HCT116 (cell line): ENCODE data around the gene SLC4A4. TPM values are rescaled to one million over a fixed set of nuclear protein-coding genes. Genes with fewer than 3 reads are reported as not detected.

Experiments
- ATAC-seq: fragments of 200-7000 bp; cut with Tn5 transposase; 2 replicates; pipeline ENCODE4 v1.9.1; 2020; ENCODE audit warnings: mild to moderate bottlenecking, moderate library complexity
- BruUV-seq: library from RNA; stranded (reverse); fragments of 400-500 nt; replicated peaks from 2 replicates; lab custom pipeline; 2021; lab: Mats Ljungman, UMichigan
- CTCF ChIA-PET: fragments of 300-600 bp; sonication (Branson Sonifier 250); formaldehyde crosslinking; loops from one replicate; lab custom pipeline; 2021; ENCODE audit warnings: antibody characterized with exemption; lab: Charles Lee
- POLR2A ChIA-PET: fragments of 300-600, 350-600 bp; sonication (Branson Sonifier 250); formaldehyde crosslinking; loops from one replicate; lab custom pipeline; 2021; ENCODE audit warnings: antibody characterized with exemption; lab: Charles Lee
- RAD21 ChIA-PET, 2 experiments: fragments of 300-600 bp; sonication (Branson Sonifier 250); formaldehyde crosslinking; loops; one replicate each; lab custom pipeline; 2023; ENCODE audit warnings: low total read pairs in 2 of 2; ENCODE audit not compliant: uncharacterized antibody in 2 of 2, unreplicated experiment in 2 of 2, low non-redundant PET in 1 of 2; lab: Charles Lee
- DNase-seq: peaks from one replicate; pipeline ENCODE4 v3.0.0-alpha.2; 2010; ENCODE audit warnings: low read depth, low spot score
- H2AFZ ChIP-seq: fragments of 200-600 bp; shearing (Covaris generic), sonication (generic); 2 replicates; pipeline ENCODE4 v1.6.1; 2017; ENCODE audit warnings: low read depth, mixed run types, mixed read lengths, antibody characterized with exemption, low read length; ENCODE audit not compliant: poor library complexity, severe bottlenecking
- H3K27ac ChIP-seq: 2 replicates; pipeline ENCODE4 v1.5.1; 2012; ENCODE audit warnings: low read depth, low read length
- H3K27me3 ChIP-seq: fragments of 200-600 bp; sonication (generic); 2 replicates; pipeline ENCODE4 v1.6.1; 2016; ENCODE audit warnings: mixed run types, low read length, mixed read lengths; ENCODE audit not compliant: insufficient read depth
- H3K36me3 ChIP-seq, 2 experiments: fragments of 200-500 bp in 1 of 2; fragments of 200-600 bp in 1 of 2; sonication (Bioruptor generic) in 1 of 2; sonication (generic) in 1 of 2; 2 replicates each; pipeline versions ENCODE4 v1.5.1 to v1.6.1; 2014 to 2016; ENCODE audit warnings: low read length in 2 of 2, inconsistent platforms in 1 of 2, mixed read lengths in 1 of 2, mixed run types in 1 of 2; ENCODE audit not compliant: insufficient read depth in 2 of 2, control insufficient read depth in 1 of 2
- H3K4me1 ChIP-seq, 2 experiments: fragments of 200-600 bp in 1 of 2; sonication (generic) in 1 of 2; 2 replicates each; pipeline versions ENCODE4 v1.5.1 to v1.6.1; 2012 to 2017; ENCODE audit warnings: low read length in 2 of 2, inconsistent platforms in 1 of 2, mild to moderate bottlenecking in 1 of 2, mixed read lengths in 1 of 2, mixed run types in 1 of 2, moderate library complexity in 1 of 2; ENCODE audit not compliant: insufficient read depth in 2 of 2, control insufficient read depth in 1 of 2
- H3K4me2 ChIP-seq: fragments of 200-600 bp; sonication (generic); 2 replicates; pipeline ENCODE4 v1.6.1; 2017; ENCODE audit warnings: mixed run types, low read length, mixed read lengths
- H3K4me3 ChIP-seq, 2 experiments: fragments of 200-600 bp in 1 of 2; sonication (generic) in 1 of 2; replicated peaks in 1 of 2; 2 replicates each; pipeline ENCODE4 v1.5.1; 2011 to 2016; ENCODE audit warnings: low read length in 2 of 2, control low read depth in 1 of 2, low read depth in 1 of 2, mild to moderate bottlenecking in 1 of 2, mixed read lengths in 1 of 2, mixed run types in 1 of 2
- H3K79me2 ChIP-seq: fragments of 200-600 bp; sonication (generic); 2 replicates; pipeline ENCODE4 v1.6.1; 2017; ENCODE audit warnings: mild to moderate bottlenecking, mixed run types, low read length, moderate library complexity, mixed read lengths; ENCODE audit not compliant: insufficient read depth
- H3K9ac ChIP-seq: fragments of 200-600 bp; sonication (generic); 2 replicates; pipeline ENCODE4 v1.6.1; 2016; ENCODE audit warnings: low read length, mixed read lengths
- H3K9me2 ChIP-seq: fragments of 200-600 bp; sonication (generic), shearing (Covaris generic); 2 replicates; pipeline ENCODE4 v1.6.1; 2017; ENCODE audit warnings: mixed run types, mild to moderate bottlenecking, moderate library complexity; ENCODE audit not compliant: insufficient read depth
- H3K9me3 ChIP-seq, 2 experiments: fragments of 200-500 bp in 1 of 2; fragments of 200-600 bp in 1 of 2; sonication (Bioruptor generic) in 1 of 2; sonication (generic) in 1 of 2; 2 replicates each; pipeline ENCODE4 v1.6.1; 2014 to 2017; ENCODE audit warnings: low read length in 2 of 2, mixed read lengths in 2 of 2, inconsistent platforms in 1 of 2, low read depth in 1 of 2, mild to moderate bottlenecking in 1 of 2, mixed run types in 1 of 2, moderate library complexity in 1 of 2; ENCODE audit not compliant: control insufficient read depth in 1 of 2, insufficient read depth in 1 of 2
- H4K20me1 ChIP-seq: fragments of 200-600 bp; sonication (generic), shearing (Covaris generic); 2 replicates; pipeline ENCODE4 v1.6.1; 2017; ENCODE audit warnings: mixed run types, mild to moderate bottlenecking, moderate library complexity; ENCODE audit not compliant: insufficient read depth
- CBX3 ChIP-seq: IDR thresholded peaks from 2 replicates; pipeline ENCODE4 v1.6.1; 2012; ENCODE audit warnings: low read depth
- CEBPB ChIP-seq: IDR thresholded peaks from 2 replicates; pipeline ENCODE4 v1.6.1; 2012; ENCODE audit warnings: low read depth
- CTCF ChIP-seq, 3 experiments: fragments of 200-600 bp in 1 of 3; sonication (generic) in 1 of 3; IDR thresholded peaks in 2 of 3; conservative IDR thresholded peaks in 1 of 3; 2 replicates each; pipeline ENCODE4 v1.5.1; 2012 to 2017; ENCODE audit warnings: low read depth in 2 of 3, low read length in 2 of 3, antibody characterized with exemption in 1 of 3, borderline replicate concordance in 1 of 3, control low read depth in 1 of 3, mild to moderate bottlenecking in 1 of 3, mixed read lengths in 1 of 3, mixed run types in 1 of 3, moderate library complexity in 1 of 3; ENCODE audit not compliant: insufficient read depth in 1 of 3
- EGR1 ChIP-seq: IDR thresholded peaks from 2 replicates; pipeline ENCODE4 v1.6.1; 2012; ENCODE audit warnings: low read depth
- ELF1 ChIP-seq: IDR thresholded peaks from 2 replicates; pipeline ENCODE4 v1.6.1; 2012; ENCODE audit warnings: low read depth, borderline replicate concordance
- EZH2phosphoT487 ChIP-seq: fragments of 200-600 bp; IDR thresholded peaks from 2 replicates; pipeline ENCODE4 v1.6.1; 2018; ENCODE audit warnings: antibody characterized with exemption, borderline replicate concordance
- FOSL1 ChIP-seq: IDR thresholded peaks from 2 replicates; pipeline ENCODE4 v1.6.1; 2012; ENCODE audit warnings: low read depth
- MAX ChIP-seq: IDR thresholded peaks from 2 replicates; pipeline ENCODE4 v1.6.1; 2012
- POLR2AphosphoS5 ChIP-seq: IDR thresholded peaks from 2 replicates; pipeline ENCODE4 v1.6.1; 2011; ENCODE audit warnings: mild to moderate bottlenecking, low read depth, low read length, moderate library complexity
- SIN3A ChIP-seq: IDR thresholded peaks from 2 replicates; pipeline ENCODE4 v1.6.1; 2012; ENCODE audit warnings: low read depth
- SP1 ChIP-seq: IDR thresholded peaks from 2 replicates; pipeline ENCODE4 v1.6.1; 2012; ENCODE audit warnings: low read depth
- SRF ChIP-seq: IDR thresholded peaks from 2 replicates; pipeline ENCODE4 v1.6.1; 2012; ENCODE audit warnings: low read depth
- intact Hi-C: fragments of 100-400 bp; cut with micrococcal nuclease; formaldehyde crosslinking; loops from 2 replicates; pipeline ENCODE4 v1.10.0; 2022
- total RNA-seq: library from RNA; stranded (reverse); gene quantifications from one replicate; pipeline ENCODE4 v1.2.1, GENCODE V29; 2021; ENCODE audit not compliant: unreplicated experiment

Gene SLC4A4
- total RNA-seq, 1 experiment from 2014 or later = 0.30 TPM

- RAD21 ChIA-PET = no interaction called here
- TF ChIP-seq SIN3A = no peak
- no peak for TF ChIP-seq SRF
- Histone ChIP-seq H3K4me3 (no peak overlapping the region), H3K36me3 (no peaks in the 10 kb centered on the region), H3K27ac (no peak overlapping the region), H2AFZ (no peak overlapping the region), H3K79me2 (no peaks in the 10 kb centered on the region), H3K4me2 (no peak overlapping the region), H3K27me3 (peaks cover 3% of the 10 kb centered on the region; the same call in 1 of the 2 replicates), H3K4me1 (no peaks in the 10 kb centered on the region), H3K9ac (no peak overlapping the region), H4K20me1 (no peaks in the 10 kb centered on the region), H3K9me2 (no peaks in the 10 kb centered on the region), H3K9me3 (no peaks in the 10 kb centered on the region)
- CTCF ChIA-PET = no interaction called here
- intact Hi-C loops = no loop called here
- ATAC-seq (no peak), DNase-seq (no peak)
- POLR2A ChIA-PET = no interaction called here
- BruUV-seq = no TSS peak
Measured at GRCh38 chr4:71449040-71449439, 110.2 kb downstream of the SLC4A4 start.

GRCh38 chr4:71449878-71450277 is 111.1 kb downstream of the SLC4A4 start:
- no peaks in the 10 kb centered on the region for H3K79me2 ChIP-seq
- no peaks in the 10 kb centered on the region for H3K9me3 ChIP-seq
- H3K9ac ChIP-seq = no peak overlapping the region
- DNase-seq (no peak), ATAC-seq (no peak)
- POLR2A ChIA-PET = no interaction called here
- no peak overlapping the region for H2AFZ ChIP-seq
- H4K20me1 ChIP-seq = no peaks in the 10 kb centered on the region
- H3K4me1 ChIP-seq = no peaks in the 10 kb centered on the region
- BruUV-seq = no TSS peak
- H3K4me2 ChIP-seq = no peak overlapping the region
- intact Hi-C loops = no loop called here
- H3K27me3 ChIP-seq = peaks cover 3% of the 10 kb centered on the region; the same call in 1 of the 2 replicates
- no peaks in the 10 kb centered on the region for H3K36me3 ChIP-seq
- RAD21 ChIA-PET = no interaction called here
- TF ChIP-seq FOSL1 (no peak), EZH2phosphoT487 (no peak), CTCF (IDR thresholded peaks at IDR 0.05 in 2 of 3, conservative IDR thresholded peaks at IDR 0.05 in 1 of 3; ENCODE audit: borderline replicate concordance in 1 of 3, insufficient read depth in 1 of 3, low read depth in 2 of 3, low read length in 2 of 3) (no peak), POLR2AphosphoS5 (no peak), SP1 (no peak), ELF1 (no peak), EGR1 (no peak), CEBPB (no peak), MAX (no peak), CBX3 (no peak), SIN3A (no peak)
- no peak overlapping the region for H3K4me3 ChIP-seq
- CTCF ChIA-PET = no interaction called here
- H3K27ac ChIP-seq = no peak overlapping the region
- H3K9me2 ChIP-seq = no peaks in the 10 kb centered on the region
